ENCODE results near the gene CLCA2. TPM values are rescaled to one million over a fixed set of nuclear protein-coding genes. Genes with fewer than 3 reads are reported as not detected.

CLCA2 gene
- polyA plus RNA-seq, 1 donor from 2014 or later: not detected

DNA sequence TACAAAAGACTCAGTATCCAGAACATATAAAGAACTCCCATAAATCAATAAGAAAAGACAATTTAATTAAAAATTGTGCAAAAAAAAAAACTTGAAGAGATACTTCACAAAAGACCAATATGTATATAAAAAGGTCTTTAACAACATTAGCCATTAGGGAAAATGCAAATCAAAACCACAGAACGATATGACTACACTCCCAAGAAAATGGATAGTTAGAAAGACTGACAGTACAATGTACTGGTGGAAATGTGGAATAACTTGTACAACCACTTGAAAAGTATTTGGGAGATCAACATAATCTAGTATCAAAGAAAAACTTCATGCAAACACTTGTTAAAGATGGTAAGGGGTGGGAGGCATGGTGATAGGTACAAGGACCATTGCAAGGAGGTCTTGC, 40.8 kb downstream of the CLCA2 start:
- Histone ChIP-seq H3K4me3 (ENCODE audit: low read length) (no peak overlapping the region), H3K9me3 (ENCODE audit: low read length) (no peaks in the 10 kb centered on the region), H3K27me3 (ENCODE audit: insufficient read depth, low read depth, low read length) (no peaks in the 10 kb centered on the region), H4K20me1 (ENCODE audit: insufficient read depth) (no peaks in the 10 kb centered on the region), H3K9me2 (ENCODE audit: insufficient read depth, low read length) (no peaks in the 10 kb centered on the region), H3K36me3 (ENCODE audit: insufficient read depth, low read length) (no peaks in the 10 kb centered on the region), H3K4me2 (ENCODE audit: low read length) (no peak overlapping the region), H2AFZ (ENCODE audit: low read depth, low read length) (no peak overlapping the region), H3K27ac (ENCODE audit: low read length) (no peak overlapping the region), H3K79me2 (replicated peaks; ENCODE audit: insufficient read depth, low read length) (no peaks in the 10 kb centered on the region), H3K9ac (ENCODE audit: low read length) (no peak overlapping the region), H3F3A (ENCODE audit: insufficient read depth, low read length, poor library complexity, severe bottlenecking) (no peaks in the 10 kb centered on the region)
- TF ChIP-seq EZH2 (IDR thresholded peaks at IDR 0.05; ENCODE audit: borderline replicate concordance, insufficient read depth, low read length, poor library complexity, severe bottlenecking) (no peak), REST (IDR thresholded peaks at IDR 0.05; ENCODE audit: borderline replicate concordance) (no peak), EP300 (conservative IDR thresholded peaks at IDR 0.05; ENCODE audit: poor library complexity, severe bottlenecking) (no peak), POLR2AphosphoS5 (IDR thresholded peaks at IDR 0.05) (no peak), TAF1 (IDR thresholded peaks at IDR 0.05; ENCODE audit: low read depth) (no peak), MXI1 (conservative IDR thresholded peaks at IDR 0.05; ENCODE audit: poor library complexity, severe bottlenecking) (no peak), RAD21 (conservative IDR thresholded peaks at IDR 0.05) (no peak), SMC3 (conservative IDR thresholded peaks at IDR 0.05; ENCODE audit: poor library complexity) (no peak)
- TF ChIP-seq, protein P1, sequence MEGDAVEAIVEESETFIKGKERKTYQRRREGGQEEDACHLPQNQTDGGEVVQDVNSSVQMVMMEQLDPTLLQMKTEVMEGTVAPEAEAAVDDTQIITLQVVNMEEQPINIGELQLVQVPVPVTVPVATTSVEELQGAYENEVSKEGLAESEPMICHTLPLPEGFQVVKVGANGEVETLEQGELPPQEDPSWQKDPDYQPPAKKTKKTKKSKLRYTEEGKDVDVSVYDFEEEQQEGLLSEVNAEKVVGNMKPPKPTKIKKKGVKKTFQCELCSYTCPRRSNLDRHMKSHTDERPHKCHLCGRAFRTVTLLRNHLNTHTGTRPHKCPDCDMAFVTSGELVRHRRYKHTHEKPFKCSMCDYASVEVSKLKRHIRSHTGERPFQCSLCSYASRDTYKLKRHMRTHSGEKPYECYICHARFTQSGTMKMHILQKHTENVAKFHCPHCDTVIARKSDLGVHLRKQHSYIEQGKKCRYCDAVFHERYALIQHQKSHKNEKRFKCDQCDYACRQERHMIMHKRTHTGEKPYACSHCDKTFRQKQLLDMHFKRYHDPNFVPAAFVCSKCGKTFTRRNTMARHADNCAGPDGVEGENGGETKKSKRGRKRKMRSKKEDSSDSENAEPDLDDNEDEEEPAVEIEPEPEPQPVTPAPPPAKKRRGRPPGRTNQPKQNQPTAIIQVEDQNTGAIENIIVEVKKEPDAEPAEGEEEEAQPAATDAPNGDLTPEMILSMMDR (IDR thresholded peaks at IDR 0.05; ENCODE audit: poor library complexity, severe bottlenecking): no peak

DNA sequence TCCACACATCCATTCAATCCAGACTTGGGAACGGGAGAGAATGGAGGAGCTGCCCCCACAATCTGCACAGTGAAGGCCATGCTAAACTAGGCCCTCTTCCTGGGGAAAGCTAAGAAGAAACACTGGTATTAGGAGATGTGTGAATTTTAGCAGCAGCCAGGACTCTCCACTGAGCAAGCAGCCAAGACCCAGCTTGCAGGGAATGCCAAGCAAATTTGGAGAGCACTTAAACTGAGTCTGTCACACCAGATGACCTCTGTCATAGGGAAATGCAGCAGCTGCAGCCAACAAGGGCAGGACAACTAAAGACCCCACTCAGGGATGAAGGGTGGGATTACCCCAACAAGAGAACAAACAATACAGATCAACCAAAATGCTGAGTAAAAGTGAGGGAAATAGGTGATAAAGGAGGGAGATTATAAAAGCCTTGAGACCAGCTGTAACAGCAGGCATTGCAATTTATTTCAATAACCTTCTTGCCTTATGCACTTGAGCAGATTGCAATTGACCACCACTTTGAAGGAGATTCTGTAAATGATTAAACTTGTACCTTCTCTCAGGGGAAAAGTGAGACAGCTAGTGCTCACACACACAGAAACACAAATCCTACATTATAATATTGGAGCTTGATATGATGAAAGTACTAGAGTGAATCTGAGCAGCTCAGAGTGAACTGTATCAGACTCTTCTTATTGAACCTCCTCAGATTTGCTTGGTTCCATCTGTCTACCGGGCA, 42.3 kb downstream of the CLCA2 start:
- Histone ChIP-seq H3K4me3 (ENCODE audit: low read length) (no peak overlapping the region), H4K20me1 (ENCODE audit: insufficient read depth) (no peaks in the 10 kb centered on the region), H3K9ac (ENCODE audit: low read length) (no peak overlapping the region), H3K4me2 (ENCODE audit: low read length) (no peak overlapping the region), H3K36me3 (ENCODE audit: insufficient read depth, low read length) (no peaks in the 10 kb centered on the region), H3K27ac (ENCODE audit: low read length) (no peak overlapping the region), H3K27me3 (ENCODE audit: insufficient read depth, low read depth, low read length) (no peaks in the 10 kb centered on the region), H3K9me2 (ENCODE audit: insufficient read depth, low read length) (no peaks in the 10 kb centered on the region), H3F3A (ENCODE audit: insufficient read depth, low read length, poor library complexity, severe bottlenecking) (no peaks in the 10 kb centered on the region), H3K79me2 (replicated peaks; ENCODE audit: insufficient read depth, low read length) (no peaks in the 10 kb centered on the region), H3K9me3 (ENCODE audit: low read length) (no peaks in the 10 kb centered on the region), H2AFZ (ENCODE audit: low read depth, low read length) (no peak overlapping the region)
- TF ChIP-seq REST (IDR thresholded peaks at IDR 0.05; ENCODE audit: borderline replicate concordance) (no peak), POLR2AphosphoS5 (IDR thresholded peaks at IDR 0.05) (no peak), MXI1 (conservative IDR thresholded peaks at IDR 0.05; ENCODE audit: poor library complexity, severe bottlenecking) (no peak), EZH2 (IDR thresholded peaks at IDR 0.05; ENCODE audit: borderline replicate concordance, insufficient read depth, low read length, poor library complexity, severe bottlenecking) (no peak), SMC3 (conservative IDR thresholded peaks at IDR 0.05; ENCODE audit: poor library complexity) (no peak), TAF1 (IDR thresholded peaks at IDR 0.05; ENCODE audit: low read depth) (no peak), RAD21 (conservative IDR thresholded peaks at IDR 0.05) (no peak), EP300 (conservative IDR thresholded peaks at IDR 0.05; ENCODE audit: poor library complexity, severe bottlenecking) (no peak)
- TF ChIP-seq, protein P1 (IDR thresholded peaks at IDR 0.05; ENCODE audit: poor library complexity, severe bottlenecking): no peak

All from neural cell (in vitro differentiated cells).